Activated effector memory CD4-positive, alpha-beta T cell treated with anti-CD3 and anti-CD28 coated beads, Interleukin-2, amount 50 U/mL, for 16 hours (primary cell): ENCODE results near the gene MGLL.

Experiments used
- DNase-seq: peaks from one replicate; pipeline ENCODE4 v3.0.0-alpha.2; 2020

Gene MGLL

DNA sequence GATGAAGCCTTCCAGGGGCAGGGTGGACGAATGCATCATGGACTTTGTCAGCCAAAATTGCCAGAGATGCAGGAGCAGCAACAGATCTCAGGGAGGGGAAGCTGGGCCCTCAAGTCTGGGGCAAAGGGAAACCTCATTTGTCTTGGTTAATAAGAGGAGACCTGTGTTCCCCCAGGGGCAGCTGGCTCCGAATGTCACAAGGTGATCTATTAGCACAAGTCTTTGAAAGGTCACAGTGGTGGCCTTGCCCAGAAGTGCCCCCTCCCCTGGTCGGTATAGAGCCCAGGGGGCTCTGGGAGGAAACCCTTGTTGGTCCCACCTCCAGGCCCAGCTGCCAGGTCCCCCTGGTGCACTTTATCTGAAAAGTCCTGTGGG lies 103.4 kb downstream of the MGLL start:
- peak; percentile 36 for DNase-seq

DNA sequence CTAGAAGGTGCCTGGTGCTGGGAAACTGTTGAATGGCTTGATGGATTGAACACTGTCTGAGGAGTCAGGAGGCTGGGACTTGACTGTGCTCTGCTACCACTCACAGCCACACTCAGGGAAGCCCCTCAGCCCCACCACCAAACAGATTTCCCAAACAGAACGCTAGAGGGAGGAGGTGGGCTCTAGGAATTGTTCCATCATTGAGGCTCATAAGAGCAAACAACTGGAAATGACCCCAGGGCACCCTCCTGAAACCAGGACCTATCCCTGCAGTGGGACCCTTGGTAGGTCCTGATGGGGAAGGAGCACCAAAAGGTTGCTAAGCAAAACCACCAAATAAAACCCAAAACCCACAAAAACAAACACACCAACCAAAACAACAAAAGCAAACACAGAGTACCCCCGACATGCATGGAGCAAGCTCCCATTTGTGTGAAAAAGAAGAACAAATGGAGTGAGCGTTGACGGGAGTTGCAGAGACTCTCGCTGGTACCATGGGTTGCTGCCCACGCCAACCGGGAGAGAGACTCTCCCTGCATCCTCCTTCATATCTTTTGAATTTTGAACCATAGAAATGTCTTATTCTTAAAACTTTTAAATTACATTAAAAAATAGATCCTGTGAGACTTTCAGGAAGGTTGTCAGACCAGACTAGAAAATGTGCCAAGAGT lies 103.9 kb downstream of the MGLL start:
- DNase-seq: no peak

DNA sequence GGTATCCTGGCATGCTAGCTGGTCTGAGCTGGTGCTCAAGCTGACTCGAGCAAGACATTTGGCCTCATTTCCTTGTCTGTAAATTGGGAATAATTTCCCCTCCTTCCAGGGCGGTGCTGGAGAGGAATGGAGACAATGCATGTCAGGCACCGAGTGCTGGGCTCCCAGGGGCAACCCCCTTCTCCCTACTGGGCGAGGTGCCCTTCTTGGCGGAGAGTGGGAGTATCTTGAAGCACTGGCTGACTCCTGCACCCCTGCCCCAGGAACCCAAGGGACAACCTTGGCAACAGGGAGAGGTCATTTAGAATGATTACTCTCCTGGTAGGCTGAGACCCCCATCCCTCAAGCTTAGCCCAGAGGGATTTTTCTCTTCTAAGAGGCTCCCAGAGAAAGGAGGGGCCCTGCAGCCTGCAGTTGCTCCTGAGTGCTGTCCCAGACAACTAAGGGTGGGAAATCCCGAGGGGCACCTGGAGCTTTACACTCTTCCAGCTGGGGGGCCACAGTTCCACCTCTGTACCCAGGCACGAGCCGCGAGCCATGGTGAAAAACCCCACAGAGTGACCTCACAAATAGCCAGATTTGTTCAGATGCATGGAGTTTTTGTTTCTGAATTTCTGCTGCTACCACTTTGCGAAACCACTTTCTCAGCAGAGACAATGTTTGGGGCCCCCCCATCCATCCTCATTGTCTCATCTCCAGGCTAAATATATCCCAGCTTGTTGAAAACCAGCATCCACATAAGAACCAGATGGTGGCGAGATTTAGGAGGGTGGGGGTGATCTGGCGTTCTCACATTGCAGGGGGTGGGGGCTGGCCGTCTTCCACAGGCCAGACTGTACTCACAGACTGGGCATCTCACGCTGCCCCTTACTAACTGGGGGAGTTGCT lies 104.7 kb downstream of the MGLL start:
- DNase-seq: peak; percentile 44

DNA sequence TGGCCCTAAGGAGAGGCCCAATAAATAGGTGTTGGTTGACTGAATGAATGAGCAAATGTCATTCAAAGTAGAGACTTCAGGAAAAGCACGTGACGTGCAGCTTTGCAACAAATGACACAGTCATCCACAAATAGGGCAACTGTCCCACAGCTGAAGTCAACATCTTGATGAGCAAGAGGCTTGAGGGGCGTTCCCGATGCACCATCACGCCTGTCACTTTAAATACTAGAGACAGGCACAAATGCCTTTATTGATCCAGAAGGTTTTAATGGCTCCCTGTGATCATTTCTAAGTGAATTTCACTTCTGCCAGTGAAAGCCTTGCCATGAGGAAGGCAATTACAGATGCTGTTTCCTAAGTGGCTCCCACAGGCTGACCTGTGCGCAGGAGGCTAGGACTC lies 105.9 kb downstream of the MGLL start:
- peak; percentile 28 for DNase-seq

DNA sequence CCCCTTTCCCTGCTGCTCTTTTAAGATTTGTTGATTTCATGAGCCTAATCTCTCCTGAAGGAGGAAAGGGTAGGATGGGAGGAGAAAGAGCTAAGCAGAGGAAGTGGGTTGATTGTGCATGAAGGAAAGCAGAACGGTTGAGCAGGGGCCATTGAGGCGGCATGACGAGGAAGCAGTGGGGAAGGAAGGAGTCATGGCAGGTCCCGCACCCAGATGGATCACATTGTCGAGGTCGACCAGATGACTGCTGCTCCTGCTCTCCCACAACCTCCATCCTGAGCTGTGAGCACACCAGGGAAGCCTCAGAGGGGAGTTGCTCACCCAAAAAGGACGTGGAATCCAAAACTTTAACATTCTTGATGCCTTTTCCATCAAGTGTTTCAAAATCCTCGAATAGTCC lies 106.8 kb downstream of the MGLL start:
- peak; percentile 46 for DNase-seq

DNA sequence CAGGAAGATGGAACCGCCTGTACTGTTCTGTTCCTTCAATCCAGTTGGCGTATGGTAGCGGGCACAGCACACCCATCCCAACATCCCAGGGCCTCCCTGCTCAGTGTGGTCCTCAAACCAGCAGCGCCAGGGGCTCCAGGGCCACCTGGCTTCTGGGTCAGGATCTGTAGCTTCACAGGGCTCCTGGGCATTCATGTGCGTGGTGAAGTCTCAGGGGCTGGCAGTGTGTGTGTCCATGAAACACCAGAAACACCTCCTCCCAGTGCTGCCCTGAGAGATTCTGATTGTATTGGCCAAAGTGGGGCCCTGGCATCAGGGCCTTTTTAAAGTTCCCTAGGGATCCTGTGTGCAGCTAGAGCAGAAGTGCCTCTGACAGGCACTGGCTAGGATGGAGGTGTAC lies 107.4 kb downstream of the MGLL start:
- peak; percentile 41 for DNase-seq

DNA sequence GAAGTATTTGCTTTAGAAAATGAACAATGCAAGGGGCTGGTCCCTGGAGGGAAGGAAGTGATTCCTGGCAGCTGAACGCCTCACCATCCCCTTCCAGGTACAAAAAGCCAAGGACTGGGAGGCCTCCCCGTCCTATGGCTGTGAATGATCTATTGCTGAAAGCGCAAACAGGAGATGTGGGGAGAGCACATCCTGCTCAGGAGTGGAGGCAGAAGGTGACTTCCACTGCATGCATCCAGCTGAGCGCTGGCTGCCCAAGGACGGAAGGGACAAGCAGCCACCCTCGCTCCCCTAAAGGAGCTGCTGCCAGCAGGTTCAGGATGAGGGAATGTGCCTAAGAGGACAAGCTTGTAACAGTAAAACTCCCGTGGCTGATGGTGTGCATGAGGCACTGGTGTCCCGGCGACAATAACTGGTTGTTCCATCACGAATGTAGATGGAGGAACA lies 108.2 kb downstream of the MGLL start:
- DNase-seq: peak; percentile 31

DNA sequence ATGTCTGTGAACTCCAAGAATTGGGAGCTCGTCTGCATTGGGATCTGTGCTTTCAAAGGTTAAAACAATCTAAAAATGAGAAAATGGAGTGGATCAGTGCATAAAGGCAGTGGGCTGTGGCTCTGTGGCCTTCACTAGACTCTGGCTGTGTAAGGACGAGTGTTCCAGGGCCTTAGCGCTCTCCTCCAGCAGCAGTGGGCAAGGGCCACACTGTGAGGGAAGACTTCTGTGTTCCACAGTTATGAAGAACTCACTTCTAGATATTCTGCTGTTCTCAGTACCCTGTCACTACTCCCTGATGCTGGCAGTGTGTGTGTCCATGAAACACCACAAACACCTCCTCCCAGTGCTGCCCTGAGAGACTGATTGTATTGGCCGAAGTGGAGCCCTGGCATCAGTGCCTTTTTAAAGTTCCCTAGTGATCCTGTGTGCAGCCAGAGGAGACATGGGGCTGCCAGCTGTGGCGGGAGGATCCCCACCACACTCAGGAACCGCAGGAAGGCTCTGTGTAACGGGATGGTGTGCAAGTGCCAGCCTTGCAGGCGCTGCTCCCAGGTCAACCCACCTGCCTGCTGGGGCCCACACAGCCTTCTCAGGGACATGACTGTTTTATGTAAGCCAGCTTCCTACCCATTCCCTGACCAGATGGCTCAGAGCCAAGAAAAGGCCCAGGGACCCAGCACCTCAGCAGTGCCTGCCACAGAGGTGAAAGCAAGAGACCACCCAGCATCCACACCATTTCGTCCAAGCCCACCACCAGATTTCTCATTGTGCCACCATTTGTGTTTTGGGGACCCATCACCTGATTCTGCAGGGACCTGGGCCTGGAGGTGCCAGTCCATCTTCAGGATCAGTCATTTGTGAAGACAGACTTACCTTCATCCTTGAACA lies 109.2 kb downstream of the MGLL start:
- DNase-seq: peak; percentile 43

DNA sequence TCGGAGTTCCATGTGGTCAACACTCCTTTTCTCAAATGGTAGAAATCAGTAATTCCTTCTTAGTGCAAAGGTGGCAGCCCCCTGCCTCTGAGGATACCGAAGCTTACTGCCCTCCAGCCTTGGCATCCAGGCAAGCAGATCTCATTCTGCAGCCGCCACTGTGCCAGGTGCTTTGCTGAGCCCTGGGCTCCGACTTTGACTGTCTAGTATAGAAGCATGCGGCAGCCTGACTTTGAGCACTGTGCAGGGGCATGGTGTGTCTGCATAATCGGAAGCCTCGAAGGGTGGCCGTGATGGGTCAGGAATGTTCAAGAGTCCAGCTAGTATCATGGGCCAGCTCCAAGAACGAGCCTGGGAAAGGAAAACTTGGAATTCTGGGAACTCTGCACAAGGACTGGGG lies 109.9 kb downstream of the MGLL start:
- DNase-seq: peak; percentile 41

DNA sequence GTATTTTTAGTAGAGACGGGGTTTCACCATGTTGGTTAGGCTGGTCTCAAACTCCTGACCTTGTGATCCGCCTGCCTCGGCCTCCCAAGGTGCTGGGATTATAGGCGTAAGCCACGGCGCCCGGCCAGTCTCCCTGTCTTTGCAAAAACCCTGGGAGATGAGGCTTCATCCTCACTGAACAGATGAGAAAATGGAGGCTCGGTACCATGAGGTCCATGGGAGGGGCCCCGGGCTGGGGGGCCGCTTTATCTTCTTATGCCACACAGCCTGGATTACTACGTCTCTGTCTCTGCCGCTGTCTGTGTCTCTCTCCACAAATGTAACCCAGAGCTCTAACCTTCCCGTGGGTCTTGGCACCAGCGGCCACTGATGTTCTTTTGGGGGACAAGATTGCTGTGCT lies 110.4 kb downstream of the MGLL start:
- DNase-seq: peak; percentile 33

DNA sequence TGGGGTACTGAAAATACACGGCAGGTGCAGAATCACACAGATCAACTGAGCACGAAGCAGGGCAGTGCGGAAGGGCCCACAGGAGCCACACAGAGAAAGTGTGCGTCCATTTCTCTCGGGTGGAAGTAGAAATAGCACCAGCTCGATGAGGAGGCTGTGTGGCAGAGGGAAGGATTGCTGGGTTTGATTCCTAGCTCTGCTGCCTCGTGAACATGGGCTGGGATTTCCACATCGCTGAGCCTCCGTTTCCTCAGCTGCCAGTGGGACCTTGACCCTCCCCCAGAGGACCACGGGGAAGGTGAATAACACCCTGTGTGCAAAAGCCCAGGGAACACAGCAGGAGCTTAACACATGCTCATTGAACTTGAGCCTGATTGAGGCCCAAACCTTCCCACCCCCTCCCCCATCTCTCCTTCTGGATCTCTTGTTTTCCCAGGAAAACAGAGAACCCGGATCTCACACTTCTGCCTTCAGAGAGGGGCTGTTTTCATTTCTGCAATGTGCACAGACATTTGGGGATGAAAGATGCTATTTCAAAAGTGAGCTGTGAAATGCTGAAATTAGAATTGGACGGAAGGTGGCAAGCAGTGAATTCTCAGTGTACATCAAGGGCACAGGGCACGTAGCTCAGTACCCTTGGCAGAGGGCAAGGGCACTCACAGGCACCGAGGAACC lies 111.2 kb downstream of the MGLL start:
- DNase-seq: peak; percentile 21

DNA sequence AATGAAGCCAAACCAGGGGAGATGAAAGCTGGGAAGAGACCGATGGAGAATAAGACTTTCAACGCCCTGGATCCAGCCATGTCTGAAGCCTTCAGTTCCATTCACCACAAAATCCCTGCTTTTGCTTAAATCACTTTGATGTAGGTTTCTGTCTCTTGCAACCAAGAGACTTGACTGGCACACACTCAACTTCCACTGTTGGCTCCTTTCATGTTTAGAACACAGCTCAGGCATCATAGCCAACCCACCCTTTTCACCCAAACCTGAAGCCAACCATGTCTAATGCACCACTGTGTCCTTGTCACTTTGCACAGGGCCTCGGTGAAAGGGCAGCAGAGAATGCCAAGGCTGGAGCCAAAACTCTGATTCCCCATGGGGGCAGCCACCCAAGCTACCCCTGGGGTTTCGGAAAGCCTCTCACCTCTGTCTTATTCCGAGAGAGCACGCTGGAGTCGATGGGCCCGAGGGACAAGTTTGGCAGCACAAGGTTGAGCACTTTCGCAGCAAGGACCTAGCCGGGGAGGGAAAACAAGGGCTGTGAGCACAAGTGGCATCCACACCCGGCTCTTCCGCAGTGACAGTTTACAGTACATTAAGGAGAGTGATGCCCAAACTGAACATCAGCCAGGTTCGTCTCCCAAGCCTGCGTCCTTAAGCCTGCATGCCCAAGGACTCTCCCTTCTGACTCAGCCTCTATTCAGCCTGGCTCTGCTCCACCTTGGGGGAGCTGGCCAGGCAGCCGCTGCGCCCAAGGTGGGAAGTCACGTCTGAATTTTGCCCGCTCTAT lies 112.0 kb downstream of the MGLL start:
- peak; percentile 37 for DNase-seq

DNA sequence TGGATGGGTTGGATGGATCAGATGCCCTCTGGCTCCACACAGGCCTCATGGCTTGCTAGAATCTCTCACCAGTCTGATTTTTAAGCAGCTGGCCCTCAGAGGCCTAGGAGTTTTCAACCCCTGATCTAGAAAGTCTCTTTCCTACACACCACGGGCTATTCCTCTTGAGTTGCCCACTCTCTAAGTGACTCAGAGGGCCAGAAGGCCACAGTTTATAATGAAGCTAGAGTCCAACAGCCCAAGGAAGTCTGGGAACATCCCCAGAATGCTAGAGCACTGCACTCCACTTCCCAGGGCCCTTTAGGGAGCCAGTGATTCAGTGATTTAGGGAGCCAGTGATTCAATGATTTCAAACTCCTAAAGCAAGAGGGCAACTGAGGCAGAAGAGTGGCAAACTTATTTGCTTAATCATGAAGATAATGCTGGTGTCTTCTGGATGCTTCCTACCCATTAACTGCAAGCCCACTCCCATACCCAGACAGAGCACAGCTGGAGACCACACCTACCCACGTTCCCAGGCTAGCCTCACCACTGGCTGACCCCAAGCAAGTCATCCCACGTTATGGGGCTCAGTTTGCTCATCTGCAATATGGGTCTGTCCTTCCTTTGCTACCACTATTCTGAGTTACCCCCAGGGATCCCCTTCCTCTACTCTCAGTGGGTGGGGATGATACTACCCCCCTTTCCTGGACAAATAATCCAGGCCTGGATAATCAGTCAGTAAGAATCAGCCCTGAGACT lies 112.8 kb downstream of the MGLL start:
- DNase-seq: peak; percentile 6

DNA sequence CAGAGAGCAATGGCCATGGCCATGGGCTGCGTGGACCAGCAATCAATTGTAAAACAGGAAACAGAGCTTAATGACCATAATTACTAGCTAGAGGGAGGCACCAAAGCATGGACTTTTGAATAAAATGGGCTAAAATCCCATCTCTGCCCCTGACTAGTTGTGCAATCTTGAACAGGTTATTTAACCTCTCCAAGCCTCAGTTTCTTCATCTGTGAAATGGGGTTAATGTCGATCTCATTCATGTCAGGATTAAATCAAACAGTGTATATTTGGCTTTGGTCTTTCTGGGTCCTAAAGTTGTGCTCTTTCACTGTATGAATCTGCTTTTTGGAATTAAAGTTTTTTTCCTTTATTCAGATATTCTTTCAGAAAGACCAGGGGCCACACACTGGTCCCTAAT lies 113.5 kb downstream of the MGLL start:
- no peak for DNase-seq

DNA sequence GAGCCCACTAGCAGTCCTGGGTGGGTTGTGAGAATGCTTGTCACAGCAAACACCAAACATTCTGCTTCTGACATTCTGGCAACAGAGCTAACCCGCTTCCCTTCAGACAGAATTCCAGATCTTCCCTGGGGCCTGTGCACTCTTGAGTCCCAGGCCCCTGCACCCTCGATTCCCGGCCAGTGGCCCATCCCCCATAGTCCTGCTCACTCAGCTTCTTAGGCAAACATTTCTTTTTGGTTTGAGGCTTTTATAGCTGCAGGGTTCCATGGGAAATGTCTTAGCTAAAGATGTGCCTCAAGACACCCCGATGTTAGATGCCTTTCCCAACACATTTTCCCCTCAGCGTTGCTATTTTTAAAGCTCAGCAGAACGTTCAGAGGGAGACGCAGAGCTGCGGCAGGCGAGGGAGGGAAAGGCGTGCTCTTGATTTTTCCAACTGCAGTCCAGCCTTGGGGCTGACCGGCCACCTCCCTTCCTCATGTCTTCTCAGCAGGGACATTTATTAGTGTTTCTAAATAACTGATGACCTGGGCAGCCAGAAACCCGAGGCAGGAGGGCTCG lies 114.4 kb downstream of the MGLL start:
- peak; percentile 16 for DNase-seq

DNA sequence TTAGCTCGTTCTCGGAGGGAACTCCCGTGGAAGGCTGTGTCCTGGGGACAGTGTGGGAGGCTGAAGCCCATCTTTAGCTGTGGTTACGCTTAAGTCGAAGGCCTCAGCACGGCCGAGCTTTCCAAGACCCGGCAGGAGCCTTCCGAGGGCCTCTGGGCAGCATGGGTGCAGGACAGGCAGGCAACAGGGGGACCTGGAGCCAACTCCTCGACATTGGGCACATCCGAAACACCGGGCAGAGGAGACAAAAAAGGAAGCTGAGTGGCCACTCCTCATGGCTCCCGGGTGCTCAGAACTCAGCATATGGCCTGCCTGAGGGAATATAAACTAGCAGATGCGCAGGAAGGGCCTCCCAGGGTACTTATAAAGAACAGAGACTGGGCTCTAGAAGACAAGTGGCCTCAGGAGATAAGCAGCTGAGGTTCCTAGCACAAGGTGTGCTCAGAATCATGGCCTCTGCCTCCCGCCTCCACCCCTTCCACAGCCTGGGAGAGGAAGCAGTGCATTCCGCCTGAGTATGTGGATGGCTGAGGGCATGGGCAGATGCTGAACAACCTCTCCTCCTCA lies 115.4 kb downstream of the MGLL start:
- DNase-seq: peak; percentile 56

DNA sequence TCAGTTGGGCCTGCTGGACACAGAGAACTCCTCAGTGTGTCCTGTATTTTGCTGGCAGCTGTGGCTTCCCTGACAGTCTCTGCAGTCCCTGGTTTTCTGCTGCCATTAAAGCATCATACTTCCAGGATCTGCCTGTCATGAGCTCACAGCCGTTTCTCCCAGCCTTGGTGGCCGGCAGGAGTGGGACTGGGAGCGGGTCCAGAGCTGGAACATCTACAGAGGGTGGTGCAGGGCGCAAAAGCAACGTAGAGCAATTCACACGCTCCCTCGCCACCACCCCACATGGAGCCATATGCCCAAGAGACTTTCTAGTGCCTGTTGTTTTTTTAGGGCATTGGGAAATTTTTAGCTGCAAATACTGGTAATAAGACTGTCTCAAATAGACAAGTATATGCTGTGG lies 116.0 kb downstream of the MGLL start:
- DNase-seq: peak; percentile 36

DNA sequence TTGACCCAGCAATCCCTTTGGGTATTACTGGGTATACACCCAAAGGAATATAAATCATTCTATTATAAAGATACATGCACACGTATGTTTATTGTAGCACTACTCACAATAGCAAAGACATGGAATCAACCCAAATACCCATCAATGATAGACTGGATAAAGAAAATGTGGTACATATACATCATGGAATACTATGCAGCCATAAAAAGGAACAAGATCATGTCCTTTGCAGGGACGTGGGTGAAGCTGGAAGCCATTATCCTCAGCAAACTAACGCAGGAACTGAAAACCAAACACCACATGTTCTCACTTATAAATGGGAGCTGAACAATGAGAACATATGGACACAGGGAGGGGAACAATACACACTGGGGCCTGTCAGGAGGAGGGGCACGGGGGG lies 117.5 kb downstream of the MGLL start:
- DNase-seq: peak; percentile 14

DNA sequence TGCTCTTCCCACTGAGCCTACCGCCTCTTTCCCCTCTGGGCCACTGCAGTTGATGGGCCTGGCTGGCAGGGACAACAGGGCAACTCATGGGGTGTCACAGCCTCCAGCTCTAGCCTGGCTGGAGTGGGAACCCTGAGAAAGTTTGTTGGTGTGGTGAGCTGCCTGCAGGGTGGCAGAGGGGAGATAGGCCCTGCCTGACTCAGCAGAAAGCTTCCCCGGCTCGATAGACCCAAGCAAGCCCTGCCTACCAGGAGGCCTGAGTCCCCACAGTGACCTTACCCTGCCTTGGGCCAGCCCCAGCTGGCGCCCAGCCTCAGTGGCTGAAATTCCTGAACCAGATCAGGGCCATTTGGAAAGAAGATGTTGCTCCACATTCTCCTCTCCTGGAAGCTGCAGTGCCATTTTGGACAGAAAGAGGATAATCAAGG lies 120.2 kb downstream of the MGLL start:
- peak; percentile 33 for DNase-seq

DNA sequence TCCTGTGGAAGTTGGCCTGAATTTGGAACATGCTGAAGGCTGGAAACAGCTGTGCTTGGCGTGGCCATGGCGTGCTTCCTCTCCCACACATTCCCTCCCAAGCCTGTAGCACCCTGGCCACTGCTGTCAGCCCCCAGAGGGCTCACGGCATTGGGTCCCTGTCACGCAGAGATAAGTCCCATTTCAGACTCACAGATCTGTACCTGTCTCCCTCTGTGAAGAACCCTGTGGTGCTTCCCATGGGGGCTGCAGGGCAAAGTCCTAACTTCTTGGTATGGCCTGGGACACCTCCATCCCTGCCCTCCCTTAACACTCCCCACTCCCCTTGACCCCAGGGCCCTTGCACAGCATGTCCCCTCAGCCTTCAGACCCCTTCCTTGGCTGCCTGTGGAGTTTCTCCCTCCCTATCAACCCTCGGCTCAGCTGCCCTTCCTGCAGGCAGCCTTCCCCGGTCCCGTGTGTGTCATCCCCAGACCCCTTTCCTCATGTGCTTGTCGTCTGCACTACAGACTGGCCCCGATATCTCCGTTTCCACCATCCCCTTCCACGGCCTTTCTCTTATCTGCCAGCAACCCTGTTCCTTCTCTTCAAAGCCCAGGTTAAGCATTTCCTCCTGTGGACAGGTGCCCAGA lies 120.9 kb downstream of the MGLL start:
- DNase-seq: no peak
